NCI-H748 (cell line): ENCODE measurements around the gene ATCAY.

ENCODE experiments used
- DNase-seq: peaks from one replicate; lab custom pipeline; 2025; ENCODE audit not compliant: unreplicated experiment; lab: John Stamatoyannopoulos, UW

Gene ATCAY

DNA sequence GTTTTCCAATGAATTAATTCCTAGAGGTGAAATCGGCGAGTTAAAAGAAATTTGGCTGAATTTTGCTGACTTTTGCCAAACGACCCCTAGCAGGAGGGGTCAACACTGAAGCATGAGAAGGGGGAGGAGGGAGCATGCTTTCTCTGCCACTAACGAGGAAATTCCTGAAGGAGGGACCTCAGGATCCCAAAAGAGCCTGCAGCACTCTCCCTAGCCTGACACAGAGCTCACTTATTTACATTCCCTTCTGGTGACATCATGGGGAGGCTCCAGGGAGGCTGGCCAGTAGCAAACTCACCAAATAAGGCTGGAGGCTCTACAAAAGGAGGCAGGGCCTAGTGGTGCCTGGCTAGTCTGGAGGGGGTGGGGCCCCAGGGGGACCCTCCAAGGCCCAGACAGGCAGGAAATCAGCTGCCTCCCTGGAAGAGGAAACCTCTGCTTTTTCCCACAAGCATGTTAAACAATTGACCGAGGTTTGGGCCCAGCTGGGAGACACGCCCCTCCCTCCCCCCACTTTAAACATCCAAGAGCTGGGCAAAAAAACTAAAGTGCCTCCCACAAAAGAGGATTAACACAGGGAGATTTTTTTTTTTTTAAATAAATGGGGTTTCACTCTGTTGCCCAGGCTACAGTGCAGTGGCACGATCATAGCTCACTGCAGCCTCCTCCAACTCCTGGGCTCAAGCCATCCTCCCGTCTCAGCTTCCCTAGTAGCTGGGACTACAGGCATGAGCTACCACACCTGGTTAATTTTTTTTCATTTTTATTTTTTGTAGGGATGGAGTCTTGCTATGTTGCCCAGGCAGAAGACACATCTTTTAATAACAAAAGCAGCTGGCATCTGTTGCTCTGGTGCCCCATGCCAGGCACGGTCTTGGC is 88.3 kb downstream of the ATCAY start:
- DNase-seq: peak; percentile 38

DNA sequence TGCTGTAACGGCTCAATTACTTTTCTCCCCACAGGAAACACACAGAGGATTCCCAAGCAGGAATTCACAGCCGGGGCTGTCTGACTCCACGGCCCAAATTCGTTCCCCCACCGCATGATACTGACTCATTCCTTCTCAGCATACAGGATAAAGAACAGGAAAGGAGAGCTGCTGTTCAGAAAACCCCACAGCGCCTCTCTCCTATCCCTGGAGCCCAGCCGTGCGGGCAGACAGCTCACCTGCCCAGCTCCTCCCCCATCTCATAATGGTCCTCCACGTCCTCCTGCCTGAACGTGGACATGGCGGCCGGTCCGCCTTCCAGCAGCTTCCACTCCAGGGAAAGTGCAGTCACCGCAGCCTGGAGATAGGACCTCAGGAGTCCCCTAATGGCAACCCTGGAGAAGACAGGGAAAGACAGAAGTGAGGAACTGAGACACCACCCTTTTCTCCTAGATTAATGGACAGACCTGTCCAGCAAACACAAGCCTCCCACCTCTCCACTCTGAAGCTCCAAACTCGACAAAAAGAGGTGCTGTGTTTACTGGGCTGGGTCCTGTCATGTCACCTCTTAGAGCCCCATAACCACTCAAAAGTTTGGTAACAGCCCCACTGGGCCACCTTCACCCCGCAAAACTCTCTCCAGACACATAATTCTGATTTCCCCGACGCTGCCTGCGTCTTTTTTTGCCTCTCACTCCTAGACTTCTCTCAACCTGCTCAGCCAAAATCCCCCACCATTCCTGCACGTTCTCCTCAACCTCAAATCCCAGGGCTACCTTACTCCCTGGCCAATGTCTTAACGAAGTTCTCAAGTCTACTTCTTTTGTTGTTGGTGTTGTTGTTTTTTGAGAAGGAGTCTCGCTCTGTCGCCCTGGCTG is 89.2 kb downstream of the ATCAY start:
- no peak for DNase-seq

- no peak for DNase-seq
These were observed 89.9 kb downstream of the ATCAY start for GRCh38 chr19:3970313-3970807.

GRCh38 chr19:3970808-3971598 is 90.5 kb downstream of the ATCAY start, which contains the start of gene DAPK3:
Gene DAPK3 (minus strand): TSS chr19:3971099. CDS start chr19:3969735, 1,364 bp downstream.
- peak; percentile 97 for DNase-seq

DNA sequence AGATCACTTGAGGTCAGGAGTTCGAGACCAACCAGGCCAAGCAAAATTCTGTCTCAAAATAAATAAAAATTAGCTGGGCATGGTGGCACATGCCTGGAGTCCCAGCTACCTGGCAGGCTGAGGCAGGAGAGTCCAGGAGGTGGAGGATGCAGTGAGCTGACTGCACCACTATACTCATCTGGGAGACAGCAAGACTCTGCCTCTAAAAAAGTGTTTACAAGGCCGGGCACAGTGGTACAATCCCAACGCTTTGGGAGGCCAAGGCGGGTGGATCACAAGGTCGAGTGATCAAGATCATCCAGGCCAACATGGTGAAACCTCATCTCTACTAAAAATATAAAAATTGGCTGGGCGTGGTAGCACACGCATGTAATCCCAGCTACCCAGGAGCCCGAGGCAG is 94.7 kb downstream of the ATCAY start:
- DNase-seq: no peak

GRCh38 chr19:3975637-3976087 is 95.2 kb downstream of the ATCAY start:
- no peak for DNase-seq

- DNase-seq: no peak
These were observed 96.2 kb downstream of the ATCAY start for GRCh38 chr19:3976495-3977241.
